Measurements from ENCODE around the gene HACE1.
"Not testable (repeated sequence)": the region's sequence is repeated elsewhere in the genome, so short reads cannot be mapped to it uniquely, and the experiment has no call there.

The HACE1 gene

GRCh38 chr6:104820820-104821219, 38.9 kb downstream of the HACE1 start:
- not testable (repeated sequence) for H3K79me2 ChIP-seq (ENCODE audit: control insufficient read depth, insufficient read depth, low read length); H4K5ac ChIP-seq (ENCODE audit: low read length); H4K8ac ChIP-seq (ENCODE audit: low read depth, low read length); H3K36me3 ChIP-seq (ENCODE audit: control insufficient read depth, insufficient read depth, low read length); H3K79me1 ChIP-seq (ENCODE audit: low read length); H3K18ac ChIP-seq (ENCODE audit: low read length); H3K4me2 ChIP-seq (ENCODE audit: low read length); H2BK120ac ChIP-seq (ENCODE audit: low read depth, low read length); H2BK5ac ChIP-seq (ENCODE audit: low read length); H3K9ac ChIP-seq (ENCODE audit: low read length); H3K56ac ChIP-seq (ENCODE audit: low read length); H3K4me3 ChIP-seq (ENCODE audit: low read length); H3K27ac ChIP-seq (ENCODE audit: low read depth, low read length); H3K4ac ChIP-seq (ENCODE audit: low read depth, low read length); H2BK15ac ChIP-seq (replicated peaks; ENCODE audit: low read depth); H2AK5ac ChIP-seq (ENCODE audit: low read length); H3K23ac ChIP-seq (ENCODE audit: low read length); H3K27me3 ChIP-seq (ENCODE audit: insufficient read depth, low read length, poor library complexity); H3K4me1 ChIP-seq (ENCODE audit: control insufficient read depth, low read depth, low read length); DNase-seq
- WGBS (ENCODE audit: extremely low coverage, insufficient coverage, low lambda C conversion rate): no CpG with 5 or more reads among the region's 4 CpGs

DNA sequence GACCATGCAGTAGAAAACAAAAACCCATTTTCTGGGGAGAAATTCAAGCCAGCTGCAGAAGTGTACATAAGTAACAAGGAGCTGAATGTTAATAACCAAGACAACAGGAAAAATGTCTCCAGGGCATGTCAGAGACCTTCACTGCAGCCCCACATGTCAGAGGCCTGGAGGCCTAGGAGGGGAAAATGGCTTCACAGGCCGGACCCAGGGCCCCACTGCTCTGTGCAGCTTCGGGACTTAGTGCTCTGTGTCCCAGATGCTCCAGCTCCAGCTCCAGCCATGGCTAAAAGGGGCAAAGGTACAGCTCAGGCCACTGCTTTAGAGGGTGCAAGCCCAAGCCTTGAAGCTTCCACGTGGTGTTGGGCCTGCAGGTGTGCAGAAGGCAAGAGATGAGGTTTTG, 43.6 kb downstream of the HACE1 start:
- no peak overlapping the region for H3K4me3 ChIP-seq (ENCODE audit: low read length)
- no peaks in the 10 kb centered on the region for H3K36me3 ChIP-seq (ENCODE audit: control insufficient read depth, insufficient read depth, low read length)
- H3K56ac ChIP-seq (ENCODE audit: low read length): no peak overlapping the region
- no CpG with 5 or more reads among the region's 3 CpGs for WGBS (ENCODE audit: extremely low coverage, insufficient coverage, low lambda C conversion rate)
- no peaks in the 10 kb centered on the region for H3K4me1 ChIP-seq (ENCODE audit: control insufficient read depth, low read depth, low read length)
- H2BK15ac ChIP-seq (replicated peaks; ENCODE audit: low read depth): no peak overlapping the region
- DNase-seq: no peak
- no peak overlapping the region for H3K18ac ChIP-seq (ENCODE audit: low read length)
- no peak overlapping the region for H3K4me2 ChIP-seq (ENCODE audit: low read length)
- H4K5ac ChIP-seq (ENCODE audit: low read length): no peak overlapping the region
- H4K8ac ChIP-seq (ENCODE audit: low read depth, low read length): no peak overlapping the region
- H2AK5ac ChIP-seq (ENCODE audit: low read length): no peak overlapping the region
- H2BK5ac ChIP-seq (ENCODE audit: low read length): no peak overlapping the region
- H3K79me2 ChIP-seq (ENCODE audit: control insufficient read depth, insufficient read depth, low read length): no peaks in the 10 kb centered on the region
- no peak overlapping the region for H3K23ac ChIP-seq (ENCODE audit: low read length)
- H2BK120ac ChIP-seq (ENCODE audit: low read depth, low read length): no peak overlapping the region
- H3K9ac ChIP-seq (ENCODE audit: low read length): no peak overlapping the region
- H3K27me3 ChIP-seq (ENCODE audit: insufficient read depth, low read length, poor library complexity): no peaks in the 10 kb centered on the region
- no peaks in the 10 kb centered on the region for H3K79me1 ChIP-seq (ENCODE audit: low read length)
- no peak overlapping the region for H3K4ac ChIP-seq (ENCODE audit: low read depth, low read length)
- no peak overlapping the region for H3K27ac ChIP-seq (ENCODE audit: low read depth, low read length)

- no peak overlapping the region for H3K56ac ChIP-seq (ENCODE audit: low read length)
- H4K8ac ChIP-seq (ENCODE audit: low read depth, low read length): no peak overlapping the region
- H3K4me3 ChIP-seq (ENCODE audit: low read length): no peak overlapping the region
- H2BK120ac ChIP-seq (ENCODE audit: low read depth, low read length): no peak overlapping the region
- no peaks in the 10 kb centered on the region for H3K79me1 ChIP-seq (ENCODE audit: low read length)
- no peaks in the 10 kb centered on the region for H3K27me3 ChIP-seq (ENCODE audit: insufficient read depth, low read length, poor library complexity)
- H3K4me1 ChIP-seq (ENCODE audit: control insufficient read depth, low read depth, low read length): no peaks in the 10 kb centered on the region
- H3K23ac ChIP-seq (ENCODE audit: low read length): no peak overlapping the region
- DNase-seq: no peak
- no peak overlapping the region for H3K4me2 ChIP-seq (ENCODE audit: low read length)
- H4K5ac ChIP-seq (ENCODE audit: low read length): no peak overlapping the region
- no peak overlapping the region for H3K9ac ChIP-seq (ENCODE audit: low read length)
- H2BK15ac ChIP-seq (replicated peaks; ENCODE audit: low read depth): no peak overlapping the region
- no peak overlapping the region for H3K27ac ChIP-seq (ENCODE audit: low read depth, low read length)
- H3K79me2 ChIP-seq (ENCODE audit: control insufficient read depth, insufficient read depth, low read length): no peaks in the 10 kb centered on the region
- H3K18ac ChIP-seq (ENCODE audit: low read length): no peak overlapping the region
- H2AK5ac ChIP-seq (ENCODE audit: low read length): no peak overlapping the region
- H2BK5ac ChIP-seq (ENCODE audit: low read length): no peak overlapping the region
- H3K36me3 ChIP-seq (ENCODE audit: control insufficient read depth, insufficient read depth, low read length): no peaks in the 10 kb centered on the region
- H3K4ac ChIP-seq (ENCODE audit: low read depth, low read length): no peak overlapping the region
- WGBS (ENCODE audit: extremely low coverage, insufficient coverage, low lambda C conversion rate): no CpG with 5 or more reads among the region's 2 CpGs
Measured at GRCh38 chr6:104814743-104815142, 45.0 kb downstream of the HACE1 start.

DNA sequence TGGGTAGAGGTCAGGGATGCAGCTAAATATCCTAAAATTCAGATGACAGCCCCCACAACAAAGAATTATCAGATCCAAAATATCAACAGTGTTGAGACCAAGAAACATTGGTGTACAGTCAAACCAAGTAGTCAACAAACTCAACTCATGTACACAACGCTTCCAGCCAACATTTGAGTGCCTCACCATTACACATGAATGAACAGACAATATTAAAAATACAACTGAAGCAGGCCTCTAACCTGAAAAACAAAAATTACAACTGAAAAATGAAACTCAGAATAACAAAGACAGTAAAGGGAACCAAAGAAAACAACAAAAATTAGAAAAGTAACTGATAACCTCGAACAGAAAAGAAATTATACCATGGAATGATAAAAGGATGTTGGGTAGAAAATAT, 46.2 kb downstream of the HACE1 start:
- Histone ChIP-seq H2BK5ac (ENCODE audit: low read length) (no peak overlapping the region), H4K8ac (ENCODE audit: low read depth, low read length) (no peak overlapping the region), H2BK15ac (replicated peaks; ENCODE audit: low read depth) (no peak overlapping the region), H3K79me1 (ENCODE audit: low read length) (no peaks in the 10 kb centered on the region), H3K56ac (ENCODE audit: low read length) (no peak overlapping the region), H3K23ac (ENCODE audit: low read length) (no peak overlapping the region), H3K9ac (ENCODE audit: low read length) (no peak overlapping the region), H3K4me3 (ENCODE audit: low read length) (no peak overlapping the region), H3K79me2 (ENCODE audit: control insufficient read depth, insufficient read depth, low read length) (no peaks in the 10 kb centered on the region), H3K27me3 (ENCODE audit: insufficient read depth, low read length, poor library complexity) (no peaks in the 10 kb centered on the region), H3K27ac (ENCODE audit: low read depth, low read length) (no peak overlapping the region), H2AK5ac (ENCODE audit: low read length) (no peak overlapping the region), H4K5ac (ENCODE audit: low read length) (no peak overlapping the region), H3K4me1 (ENCODE audit: control insufficient read depth, low read depth, low read length) (no peaks in the 10 kb centered on the region), H3K18ac (ENCODE audit: low read length) (no peak overlapping the region), H3K4me2 (ENCODE audit: low read length) (no peak overlapping the region), H3K4ac (ENCODE audit: low read depth, low read length) (no peak overlapping the region), H2BK120ac (ENCODE audit: low read depth, low read length) (no peak overlapping the region), H3K36me3 (ENCODE audit: control insufficient read depth, insufficient read depth, low read length) (no peaks in the 10 kb centered on the region)
- WGBS (ENCODE audit: extremely low coverage, insufficient coverage, low lambda C conversion rate): no CpG with 5 or more reads among the region's 2 CpGs
- DNase-seq: no peak

DNA sequence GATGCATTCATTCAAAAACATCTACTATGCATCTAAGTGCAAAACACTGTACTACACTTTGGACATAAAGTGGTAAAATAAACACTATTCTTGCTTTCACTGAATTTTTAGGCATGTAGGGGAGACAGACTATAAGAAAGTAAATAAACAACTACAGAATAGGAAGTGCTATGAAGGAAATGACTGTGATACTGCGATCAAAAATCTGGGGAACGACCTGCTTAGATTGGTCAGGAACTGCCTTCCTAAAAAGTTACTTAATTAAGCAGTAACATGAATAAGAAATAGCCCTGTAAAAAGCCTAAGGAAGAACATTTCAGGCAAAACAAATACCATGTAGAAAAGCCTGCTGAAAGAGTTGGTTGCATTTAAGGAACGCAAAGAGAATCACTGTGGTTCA, 50.6 kb downstream of the HACE1 start:
- Histone ChIP-seq H3K23ac (ENCODE audit: low read length) (no peak overlapping the region), H3K27ac (ENCODE audit: low read depth, low read length) (no peak overlapping the region), H4K5ac (ENCODE audit: low read length) (no peak overlapping the region), H3K36me3 (ENCODE audit: control insufficient read depth, insufficient read depth, low read length) (no peaks in the 10 kb centered on the region), H3K56ac (ENCODE audit: low read length) (no peak overlapping the region), H3K18ac (ENCODE audit: low read length) (no peak overlapping the region), H3K79me1 (ENCODE audit: low read length) (no peaks in the 10 kb centered on the region), H4K8ac (ENCODE audit: low read depth, low read length) (no peak overlapping the region), H3K27me3 (ENCODE audit: insufficient read depth, low read length, poor library complexity) (no peaks in the 10 kb centered on the region), H3K4me2 (ENCODE audit: low read length) (no peak overlapping the region), H2BK5ac (ENCODE audit: low read length) (no peak overlapping the region), H3K79me2 (ENCODE audit: control insufficient read depth, insufficient read depth, low read length) (no peaks in the 10 kb centered on the region), H2AK5ac (ENCODE audit: low read length) (no peak overlapping the region), H3K9ac (ENCODE audit: low read length) (no peak overlapping the region), H2BK120ac (ENCODE audit: low read depth, low read length) (no peak overlapping the region), H3K4ac (ENCODE audit: low read depth, low read length) (no peak overlapping the region), H2BK15ac (replicated peaks; ENCODE audit: low read depth) (no peak overlapping the region), H3K4me3 (ENCODE audit: low read length) (no peak overlapping the region), H3K4me1 (ENCODE audit: control insufficient read depth, low read depth, low read length) (no peaks in the 10 kb centered on the region)
- DNase-seq: no peak
- no CpG with 5 or more reads among the region's 3 CpGs for WGBS (ENCODE audit: extremely low coverage, insufficient coverage, low lambda C conversion rate)

DNA sequence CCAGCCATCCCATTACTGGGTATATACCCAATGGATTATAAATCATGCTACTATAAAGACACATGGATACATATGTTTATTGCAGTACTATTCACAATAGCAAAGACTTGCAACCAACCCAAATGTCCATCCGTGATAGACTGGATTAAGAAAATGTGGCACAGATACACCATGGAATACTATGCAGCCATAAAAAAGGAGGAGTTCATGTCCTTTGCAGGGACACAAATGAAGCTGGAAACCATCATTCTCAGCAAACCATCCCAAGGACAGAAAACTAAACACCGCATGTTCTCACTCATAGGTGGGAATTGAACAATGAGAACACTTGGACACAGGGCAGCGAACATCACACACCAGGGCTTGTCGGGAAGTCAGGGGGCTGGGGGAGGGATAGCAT, 54.4 kb downstream of the HACE1 start:
- not testable (repeated sequence) for H3K4ac ChIP-seq (ENCODE audit: low read depth, low read length); H3K27ac ChIP-seq (ENCODE audit: low read depth, low read length); H2BK120ac ChIP-seq (ENCODE audit: low read depth, low read length); H3K56ac ChIP-seq (ENCODE audit: low read length); DNase-seq; H3K79me1 ChIP-seq (ENCODE audit: low read length); H4K5ac ChIP-seq (ENCODE audit: low read length); H3K79me2 ChIP-seq (ENCODE audit: control insufficient read depth, insufficient read depth, low read length); H3K4me3 ChIP-seq (ENCODE audit: low read length); H3K9ac ChIP-seq (ENCODE audit: low read length); H2BK15ac ChIP-seq (replicated peaks; ENCODE audit: low read depth); H3K27me3 ChIP-seq (ENCODE audit: insufficient read depth, low read length, poor library complexity); H3K23ac ChIP-seq (ENCODE audit: low read length); H4K8ac ChIP-seq (ENCODE audit: low read depth, low read length); H2BK5ac ChIP-seq (ENCODE audit: low read length); H3K36me3 ChIP-seq (ENCODE audit: control insufficient read depth, insufficient read depth, low read length); H3K4me2 ChIP-seq (ENCODE audit: low read length); H2AK5ac ChIP-seq (ENCODE audit: low read length); H3K18ac ChIP-seq (ENCODE audit: low read length); H3K4me1 ChIP-seq (ENCODE audit: control insufficient read depth, low read depth, low read length)
- WGBS (ENCODE audit: extremely low coverage, insufficient coverage, low lambda C conversion rate): no CpG with 5 or more reads among the region's 4 CpGs
